HG03159 (cell line): ENCODE results near the gene CCNI2.
"Not testable (repeated sequence)": the region's sequence is repeated elsewhere in the genome, so short reads cannot be mapped to it uniquely, and the experiment has no call there.

Experiments
- ATAC-seq: cut with Tn5 transposase; IDR thresholded peaks from one replicate; pipeline ENCODE4 v1.9.1; 2021; ENCODE audit warnings: mild to moderate bottlenecking, moderate library complexity; ENCODE audit not compliant: unreplicated experiment

Gene CCNI2

DNA sequence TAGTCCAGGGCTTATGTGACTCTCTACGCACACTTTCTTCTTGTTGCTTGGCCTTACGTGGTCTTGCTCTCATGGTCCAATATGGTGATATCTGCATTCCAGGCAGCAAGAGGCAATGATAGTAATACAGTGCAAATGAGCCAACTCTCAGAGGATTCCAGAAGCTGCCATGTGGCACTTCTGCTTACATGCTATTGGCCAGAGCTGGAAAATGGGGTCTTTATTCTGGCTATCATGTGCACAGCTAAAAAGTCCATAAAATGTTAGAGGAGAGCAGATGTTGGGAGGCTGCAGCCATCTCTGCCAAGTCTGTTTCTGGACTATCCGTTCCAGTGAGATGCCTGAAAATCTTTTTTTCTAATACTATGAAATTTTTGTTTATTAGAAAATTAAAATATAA is 32.7 kb downstream of the CCNI2 start:
- ATAC-seq, result no peak

DNA sequence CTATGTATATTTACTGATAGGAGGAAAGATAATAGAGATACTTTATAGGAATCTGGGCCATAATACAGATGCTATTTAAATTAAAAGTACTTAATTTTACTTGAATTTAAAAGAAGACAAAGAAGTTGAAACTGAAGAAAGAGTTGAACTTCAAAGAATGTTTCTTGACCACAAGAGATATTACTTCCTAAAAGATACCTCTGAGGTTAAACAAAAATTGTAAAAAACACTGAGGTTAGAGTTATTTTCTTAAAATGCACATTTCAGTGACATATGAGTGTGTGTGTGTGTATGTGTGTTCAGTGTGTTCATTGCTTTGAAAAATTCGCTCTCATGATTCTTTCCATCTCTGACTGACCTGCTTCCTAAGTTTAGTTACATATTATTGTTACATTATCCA is 33.4 kb downstream of the CCNI2 start:
- ATAC-seq, result no peak

DNA sequence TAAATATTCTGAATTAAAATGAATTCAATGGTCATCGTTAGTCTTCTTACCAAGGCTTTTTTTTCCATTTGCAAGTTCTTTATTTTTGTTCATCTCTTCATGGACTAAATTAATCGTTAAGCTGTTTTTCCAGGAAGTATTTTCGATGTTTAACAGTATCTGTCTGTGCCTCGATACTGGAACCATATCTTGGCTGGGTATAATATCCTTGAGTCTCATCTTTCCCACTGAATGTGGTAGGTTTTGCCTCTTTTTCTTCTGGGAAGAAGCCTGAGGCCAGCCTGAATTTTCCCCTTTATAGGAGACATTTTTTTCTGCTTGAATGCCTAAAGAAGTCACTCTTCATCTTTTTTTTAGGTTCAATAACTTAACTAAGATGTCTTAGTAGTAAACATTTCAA is 33.8 kb downstream of the CCNI2 start:
- no peak for ATAC-seq

DNA sequence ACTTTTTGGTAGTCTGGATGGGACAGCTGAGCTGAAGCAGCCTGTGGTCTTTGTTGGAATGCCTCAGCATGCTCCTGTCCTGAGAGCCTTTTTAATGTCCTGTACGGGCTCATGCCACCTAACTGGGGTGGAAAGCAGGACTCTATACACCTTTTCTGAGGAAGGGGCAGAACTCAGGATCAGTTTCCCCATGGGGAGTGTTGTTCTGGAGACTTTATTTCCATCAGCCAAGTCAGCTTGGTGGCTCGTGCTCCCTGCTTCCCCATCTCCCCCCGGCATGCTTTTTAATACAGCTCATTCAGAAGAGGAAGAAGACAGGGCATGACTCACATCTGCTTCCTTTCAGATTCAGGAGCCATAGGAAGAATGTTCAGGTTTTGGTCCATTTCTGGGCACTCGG is 34.9 kb downstream of the CCNI2 start:
- ATAC-seq, result no peak

DNA sequence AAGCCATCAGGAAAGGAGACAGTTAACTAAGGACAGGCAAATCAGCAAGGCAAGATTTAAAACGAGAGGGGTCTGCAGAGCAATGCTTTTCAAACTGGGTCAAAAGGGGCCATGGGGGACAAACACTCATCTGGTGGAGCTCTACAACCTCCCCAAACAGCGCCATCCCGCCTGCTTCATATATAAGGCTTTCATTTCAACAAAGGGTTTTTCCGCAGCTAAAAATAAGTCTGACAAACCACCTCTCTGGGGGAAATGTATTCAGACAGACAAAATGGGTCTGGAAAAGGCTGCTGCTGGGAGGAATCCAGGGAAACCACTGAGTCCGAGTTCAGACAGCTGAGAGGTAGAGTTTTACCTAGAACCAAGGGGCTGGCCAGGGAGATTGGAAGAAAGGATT is 38.1 kb downstream of the CCNI2 start:
- no peak for ATAC-seq

DNA sequence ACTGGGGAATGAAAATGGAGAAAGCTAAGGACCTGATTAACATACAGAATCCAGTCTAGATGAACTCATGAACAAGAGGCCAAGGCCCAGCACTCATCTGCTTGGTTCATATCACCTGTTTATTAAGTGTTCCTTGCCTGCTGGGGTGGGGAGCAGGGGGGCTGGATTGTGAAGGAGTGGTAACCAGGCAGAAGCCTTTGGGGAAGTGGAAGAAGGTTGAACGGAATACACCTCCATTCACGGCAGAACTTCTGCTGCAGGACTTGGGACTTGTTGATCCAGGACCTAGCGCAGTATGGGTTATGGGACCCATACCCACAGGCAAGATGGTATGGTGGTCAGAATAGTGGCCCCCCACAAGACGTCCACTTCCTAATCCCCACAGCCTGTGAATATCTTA is 38.6 kb downstream of the CCNI2 start:
- ATAC-seq, result no peak

DNA sequence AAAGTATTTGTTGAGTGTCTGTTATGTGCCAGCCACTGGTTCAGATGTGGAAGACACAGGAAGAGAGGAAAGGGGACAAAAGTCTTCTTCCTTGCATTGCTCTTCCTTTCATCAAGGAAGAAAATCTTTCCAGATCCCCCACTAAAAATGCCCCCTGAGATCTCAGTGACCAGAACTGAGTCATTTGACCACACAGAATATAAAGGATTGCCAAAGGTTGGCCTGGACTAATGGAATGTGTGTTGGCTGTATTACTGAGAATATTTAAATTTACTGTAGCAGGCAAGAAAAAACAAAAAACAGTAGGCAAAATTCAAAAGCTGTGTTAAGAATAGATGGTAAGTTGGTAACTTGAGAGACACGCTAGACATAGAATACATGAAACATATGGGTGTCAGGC is 39.9 kb downstream of the CCNI2 start:
- ATAC-seq, result no peak

DNA sequence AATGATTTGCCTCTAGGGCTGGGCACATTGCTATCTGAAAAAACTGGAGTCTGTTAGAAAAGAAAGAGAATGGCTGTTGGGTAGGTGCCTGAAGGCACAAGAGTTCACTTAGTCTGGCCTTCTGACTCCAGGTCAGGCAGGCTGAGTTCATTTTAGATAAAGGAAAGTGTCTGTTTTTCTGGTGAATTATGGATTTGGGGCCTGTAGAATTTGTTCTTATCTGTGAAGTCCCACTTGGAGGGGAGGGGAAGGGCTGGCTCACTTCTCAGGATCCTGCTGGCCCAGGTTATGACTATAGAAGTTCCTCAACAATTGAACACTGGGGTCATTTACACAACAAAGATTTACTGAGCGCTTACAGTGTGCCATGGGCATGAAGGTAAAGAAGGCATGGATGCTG is 41.3 kb downstream of the CCNI2 start:
- ATAC-seq, result no peak

DNA sequence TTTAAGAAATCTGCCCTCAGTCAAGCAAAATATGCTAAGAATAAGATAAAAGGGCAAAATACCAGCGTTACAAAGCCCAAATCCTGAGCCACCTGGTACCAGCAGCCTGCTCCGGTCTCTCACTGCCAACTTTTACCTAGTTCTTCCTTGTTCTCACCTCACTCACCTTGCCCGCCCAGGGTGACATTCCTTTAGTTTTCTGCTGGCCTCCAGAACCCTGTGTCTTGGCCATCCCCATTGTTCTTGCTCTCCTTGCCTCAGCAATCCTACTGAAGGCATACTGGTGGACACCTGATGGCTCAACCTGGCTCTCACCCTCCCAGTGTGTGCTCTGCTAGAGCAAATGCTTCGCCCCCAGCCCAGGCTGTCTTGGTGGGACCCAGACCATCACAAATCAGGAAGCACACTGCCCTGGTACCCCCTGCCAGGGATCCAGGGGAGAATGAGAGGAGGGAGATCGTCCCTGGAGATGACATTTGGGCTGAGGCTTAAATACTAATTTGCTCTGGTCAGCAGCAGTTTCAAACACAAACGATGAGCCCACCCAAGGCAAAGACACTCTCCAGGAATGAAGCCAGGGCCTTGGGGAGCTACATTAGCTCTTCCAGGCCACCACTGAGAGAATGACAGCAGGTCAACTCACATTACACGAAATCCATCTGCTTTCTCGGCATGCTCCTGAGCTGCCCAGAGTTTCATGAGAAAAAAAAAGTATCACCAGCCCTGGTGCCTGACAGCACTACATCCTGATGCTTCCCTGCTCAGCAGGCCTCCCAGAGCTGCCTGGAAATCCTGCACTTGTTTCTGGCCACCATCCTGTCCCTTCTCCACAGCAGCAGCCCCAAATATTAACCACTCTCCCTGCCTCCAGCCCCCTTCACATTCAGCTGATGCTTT is 42.0 kb downstream of the CCNI2 start:
- ATAC-seq, result no peak

DNA sequence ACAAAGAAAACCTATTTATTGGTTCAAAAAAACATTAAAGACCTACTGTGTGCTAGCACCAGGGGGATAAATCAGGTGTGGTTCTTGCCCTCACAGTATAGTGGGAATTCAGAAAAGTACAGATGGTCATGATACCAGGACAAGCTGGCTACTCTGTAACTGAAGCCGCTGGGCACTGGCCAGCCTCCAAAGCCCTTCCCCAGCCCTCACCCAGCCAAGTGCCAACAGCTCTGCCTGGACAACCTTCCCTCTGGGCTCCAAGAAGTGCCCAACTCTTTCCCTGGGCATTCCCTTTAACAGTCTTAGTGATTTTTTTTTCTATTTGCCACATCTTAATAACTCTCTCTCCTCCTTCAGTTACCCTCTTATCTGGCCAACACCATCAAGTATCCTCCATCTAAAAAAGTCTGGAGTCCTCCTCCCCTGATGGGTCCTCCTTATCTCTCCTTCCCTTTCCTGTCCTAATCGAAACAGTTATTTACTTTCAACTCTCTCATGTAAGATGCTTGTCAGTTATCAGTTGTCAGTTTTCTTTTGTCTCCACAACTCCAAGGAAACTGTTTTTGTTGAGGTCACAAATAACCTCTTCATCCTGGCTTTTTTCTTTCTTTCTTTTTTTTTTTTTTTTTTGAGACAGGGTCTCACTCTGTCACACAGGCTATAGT is 43.1 kb downstream of the CCNI2 start:
- no peak for ATAC-seq

DNA sequence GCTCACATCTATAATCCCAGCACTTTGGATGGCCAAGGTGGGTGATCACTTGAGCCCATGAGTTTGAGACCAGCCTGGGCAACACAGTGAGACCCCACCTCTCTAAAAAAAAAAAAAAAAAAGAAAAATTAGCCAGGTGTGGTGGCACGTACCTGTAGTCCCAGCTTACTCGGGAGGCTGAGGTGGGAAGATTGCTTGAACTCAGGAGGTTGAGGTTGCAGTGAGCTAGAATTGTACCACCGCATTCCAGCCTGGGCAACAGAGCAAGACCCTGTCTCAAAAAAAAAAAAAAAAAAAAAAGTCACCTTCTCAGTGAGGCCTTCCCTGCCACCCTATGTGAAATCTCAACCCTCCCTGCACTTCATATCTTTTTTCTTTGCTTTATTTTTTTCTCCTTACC is 43.8 kb downstream of the CCNI2 start:
- no peak for ATAC-seq

DNA sequence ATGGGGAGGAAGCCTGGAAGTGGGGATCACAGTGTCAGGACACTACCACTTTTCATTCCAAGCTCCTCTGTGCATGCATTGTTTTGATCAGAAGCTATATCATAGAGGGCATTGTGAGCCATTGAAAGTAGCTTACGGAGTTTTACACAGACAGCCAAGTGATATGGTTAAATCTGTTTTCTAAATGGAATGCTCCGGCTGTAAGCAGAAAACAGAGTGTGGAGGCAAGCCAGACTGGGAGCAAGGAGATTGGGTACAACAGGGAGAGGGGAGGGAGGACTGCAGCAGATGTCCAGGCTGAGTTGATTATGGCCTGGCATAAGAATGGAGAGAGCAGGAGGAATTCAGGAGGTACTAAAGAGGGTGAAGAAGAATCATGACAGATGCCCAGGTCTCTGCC is 50.4 kb downstream of the CCNI2 start:
- ATAC-seq, result no peak

DNA sequence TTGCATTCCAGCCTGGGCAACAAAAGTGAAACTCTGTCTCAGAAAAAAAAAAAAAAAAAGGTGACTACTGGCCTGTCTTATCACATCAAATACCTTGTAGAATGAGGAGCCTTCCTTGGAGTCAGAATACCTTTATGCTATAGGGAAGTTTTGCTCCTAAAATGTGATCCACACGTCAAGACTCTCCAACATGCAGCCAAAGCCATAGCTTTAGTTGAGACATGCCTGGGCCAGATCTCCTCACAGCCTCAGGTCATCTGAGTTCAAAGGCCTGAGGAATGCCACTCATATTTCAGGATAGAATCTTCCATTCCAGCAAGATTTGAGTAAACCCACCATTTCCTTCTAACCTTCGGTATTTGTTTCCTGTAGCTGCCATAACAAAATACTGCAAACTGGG is 52.2 kb downstream of the CCNI2 start:
- no peak for ATAC-seq

DNA sequence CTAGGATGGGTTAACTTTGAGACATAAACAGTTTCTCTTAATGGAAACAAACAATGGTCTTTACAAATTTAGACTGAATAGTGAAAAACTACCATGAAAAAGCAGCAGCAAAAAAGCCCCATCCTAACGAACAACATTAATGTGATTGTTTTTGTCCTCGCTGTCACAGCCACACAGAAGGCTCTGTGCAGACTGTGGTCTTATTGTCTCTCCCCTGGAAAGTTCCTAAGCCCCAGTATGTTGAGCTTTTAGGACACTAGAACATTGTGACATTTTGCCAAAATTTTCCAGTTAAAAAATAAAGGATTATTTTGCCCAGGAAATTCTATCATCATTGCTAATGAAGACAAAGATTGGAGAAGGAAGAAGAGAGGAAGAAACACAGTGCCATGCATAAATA is 53.3 kb downstream of the CCNI2 start:
- ATAC-seq, result no peak

DNA sequence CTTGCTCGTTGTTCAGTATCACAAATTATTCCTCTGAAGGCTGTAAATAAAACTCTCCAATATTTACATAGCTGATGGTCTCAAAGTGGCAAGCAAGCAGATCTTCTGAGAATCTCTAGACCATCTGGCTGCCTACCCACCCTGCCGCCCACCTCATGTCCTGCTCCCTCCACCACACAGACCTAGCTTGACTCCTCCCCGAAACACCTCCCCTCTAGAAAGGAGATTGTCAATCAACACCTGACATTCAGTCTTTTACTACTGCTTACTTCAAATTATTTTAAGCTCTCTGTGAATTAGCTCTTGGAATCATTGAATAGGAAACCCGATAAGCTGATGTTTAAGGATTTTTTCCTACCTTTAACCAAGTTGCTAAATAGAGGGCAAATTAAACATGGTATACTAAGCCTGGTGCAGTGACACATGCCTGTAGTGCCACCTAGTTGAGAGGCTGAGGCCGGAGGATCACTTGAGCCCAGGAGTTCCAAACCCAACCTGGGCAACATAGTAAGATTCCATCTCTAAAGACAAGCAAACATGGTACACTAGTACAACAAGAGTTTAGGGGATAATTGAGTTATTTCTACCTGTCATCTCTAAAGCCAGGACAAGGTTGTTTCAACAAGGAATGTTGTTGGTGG is 54.9 kb downstream of the CCNI2 start:
- no peak for ATAC-seq

DNA sequence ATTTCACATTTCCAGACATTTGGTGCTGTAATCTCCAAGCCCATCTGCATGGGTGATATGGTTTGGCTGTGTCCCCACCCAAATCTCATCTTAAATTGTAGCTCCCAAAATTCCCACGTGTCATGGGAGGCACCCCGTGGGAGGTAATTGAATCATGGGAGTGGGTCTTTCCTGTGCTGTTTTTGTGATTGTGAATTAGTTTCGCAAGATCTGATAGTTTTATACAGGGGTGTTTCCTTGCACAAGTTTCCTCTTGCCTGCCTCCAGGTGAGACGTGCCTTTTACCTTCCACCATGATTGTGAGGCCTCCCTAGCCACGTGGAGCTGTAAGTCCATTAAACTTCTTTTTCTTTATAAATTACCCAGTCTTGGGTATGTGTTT is 55.5 kb downstream of the CCNI2 start:
- ATAC-seq, result not testable (repeated sequence)
